Heart left ventricle (tissue), 13 donors: ENCODE data around the gene PPP2R1A.

Experiments used
- CTCF ChIP-seq, 12 donors: fragments of 200-600 bp; sonication (generic) in 4 of 12; IDR thresholded peaks; one replicate each; pipeline versions ENCODE4 v1.5.0 to v1.8.0; 2018 to 2022; ENCODE audit warnings: antibody characterized with exemption in 12 of 12, mild to moderate bottlenecking in 5 of 12
- POLR2A ChIP-seq, 2 donors: fragments of 450-650 bp; IDR thresholded peaks; one replicate each; pipeline ENCODE4 v1.6.1; 2017; ENCODE audit warnings: antibody characterized with exemption in 2 of 2, mild to moderate bottlenecking in 2 of 2, moderate library complexity in 2 of 2
- donor health status: ischemic (EF 13 %, LVEDD 7.1; RV severe dilation, severe dysfunction).
- donor health status: DM: no; HTN: yes; CAD: no.
- donor health status: DM: no; HTN: no; CAD: no.
- donor health status: ischemic (EF 25% LVEDD 6.9; RV normal size, moderate dysfunction).
- donor health status: ischemic (EF 25% LVEDD 5.7; RV mildly dilated, moderate dysfunction).
- donor health status: ischemic (EF 35%, LVEDD 5.7; RV mildly dilated, moderate dysfunction).
- donor health status: nonischemic (EF 11% LVEDD 7.7; RV severe dilation, severe dysfunction).
- donor health status: DM: yes; HTN: yes; CAD: no.
- donor health status: PGD.
- donor health status: ischemic (EF 29% LVEDD 5.4; RV normal size, mild dysfunction).
- donor health status: nonischemic (EF 23%, LVEDD 6.1; RV moderate dilation, normal function).

- no peak for TF ChIP-seq POLR2A (IDR thresholded peaks at IDR 0.05)
- no peak for TF ChIP-seq CTCF (IDR thresholded peaks at IDR 0.05)
These were observed 48.6 kb upstream of the PPP2R1A start for GRCh38 chr19:52141203-52141602.
